ENCODE data around the gene PGGHG. TPM values are rescaled to one million over a fixed set of nuclear protein-coding genes. Genes with fewer than 3 reads are reported as not detected.

PGGHG gene
- total and polyA plus RNA-seq, 2 of the 13 experiments (the other 11 are each of a cell fraction or from before 2014, with no cell fraction given), result 5.9 to 14.8 TPM

- 43% methylated on average over 3 of the region's 3 CpGs for WGBS (ENCODE audit: low lambda C conversion rate)
- in situ Hi-C loops (cut with HindIII; ENCODE audit: extremely low pct_ligation_motif_present, low pct_unique_long_range_greater_than_20kb) (no loop called here), intact Hi-C loops (cut with micrococcal nuclease; ENCODE audit: unreplicated experiment) (no loop called here)
- Histone ChIP-seq H4K20me1 (ENCODE audit: insufficient read depth, low read length) (no peaks in the 10 kb centered on the region), H3K4me3 (replicated peaks in 1 of 3; ENCODE audit: insufficient read depth in 1 of 3, low read depth in 2 of 3, low read length in 3 of 3) (no peak overlapping the region), H3K4me1 (ENCODE audit: insufficient read depth, low read length) (peaks cover 8% of the 10 kb centered on the region; the same call in 1 of the 2 replicates), H2AFZ (ENCODE audit: low read length) (no peak overlapping the region), H3K27me3 (ENCODE audit: control insufficient read depth in 1 of 2, insufficient read depth in 2 of 2, low read length in 2 of 2) (peaks cover 0 to 7% of the 10 kb centered on the region in 2 experiments; a peak in 1 of 5 replicates), H3K79me2 (ENCODE audit: insufficient read depth, low read length) (no peaks in the 10 kb centered on the region), H3K27ac (ENCODE audit: extremely low read length, insufficient read depth, low read length) (no peak overlapping the region), H3K9ac (ENCODE audit: insufficient read depth, low read depth, low read length) (no peak overlapping the region), H3K4me2 (ENCODE audit: low read depth, low read length) (no peak overlapping the region), H3K9me3 (ENCODE audit: low read length) (no peaks in the 10 kb centered on the region), H3K36me3 (replicated peaks in 1 of 2; ENCODE audit: control insufficient read depth in 1 of 2, insufficient read depth in 2 of 2, low read length in 2 of 2) (peaks cover 18 to 31% of the 10 kb centered on the region in 2 experiments; a peak in 4 of 5 replicates)
- FAIRE-seq, result no peak
- no peak for ATAC-seq
- DNase-seq (ENCODE audit: low spot score), result no peak
- ChIA-PET POLR2A (no interaction called here), CTCF (ENCODE audit: low intra/inter-chr PET ratio, low total read pairs) (no interaction called here)
- no TSS peak for BruUV-seq (replicated peaks)
- no peak for TF ChIP-seq MLLT10 (CRISPR knock-in tag; IDR thresholded peaks at IDR 0.05)
- TF ChIP-seq KLF12 (CRISPR knock-in tag; IDR thresholded peaks at IDR 0.05; ENCODE audit: borderline replicate concordance), result no peak
- TF ChIP-seq ZMAT3 (CRISPR knock-in tag; conservative IDR thresholded peaks at IDR 0.05), result no peak
- TF ChIP-seq RFXAP (CRISPR knock-in tag; IDR thresholded peaks at IDR 0.05; ENCODE audit: borderline replicate concordance), result no peak
- TF ChIP-seq NCOA5 (CRISPR knock-in tag; IDR thresholded peaks at IDR 0.05), result no peak
- no peak for TF ChIP-seq AHR (CRISPR knock-in tag; IDR thresholded peaks at IDR 0.05)
- no peak for TF ChIP-seq ZNF335 (CRISPR knock-in tag; IDR thresholded peaks at IDR 0.05)
- no peak for TF ChIP-seq TBL1XR1 (IDR thresholded peaks at IDR 0.05; ENCODE audit: borderline replicate concordance, low read length, partially characterized antibody)
These were observed 33.8 kb upstream of the PGGHG start for GRCh38 chr11:255176-255575.

- no peaks in the 10 kb centered on the region for H3K9me3 ChIP-seq (ENCODE audit: low read length)
- ChIA-PET CTCF (ENCODE audit: low intra/inter-chr PET ratio, low total read pairs) (no interaction called here), POLR2A (no interaction called here)
- TF ChIP-seq ARNT (IDR thresholded peaks at IDR 0.05), result no peak
- no peak overlapping the region for H2AFZ ChIP-seq (ENCODE audit: low read length)
- H3K79me2 ChIP-seq (ENCODE audit: insufficient read depth, low read length), result no peaks in the 10 kb centered on the region
- ATAC-seq (no peak), DNase-seq (ENCODE audit: low spot score) (no peak), FAIRE-seq (no peak)
- no peak overlapping the region for H3K4me3 ChIP-seq (replicated peaks in 1 of 3; ENCODE audit: insufficient read depth in 1 of 3, low read depth in 2 of 3, low read length in 3 of 3)
- WGBS (ENCODE audit: low lambda C conversion rate), result 86% methylated on average over 2 of the region's 2 CpGs
- in situ Hi-C loops (cut with HindIII; ENCODE audit: extremely low pct_ligation_motif_present, low pct_unique_long_range_greater_than_20kb), result no loop called here
- H4K20me1 ChIP-seq (ENCODE audit: insufficient read depth, low read length), result no peaks in the 10 kb centered on the region
- BruUV-seq (replicated peaks), result no TSS peak
- no peak overlapping the region for H3K4me2 ChIP-seq (ENCODE audit: low read depth, low read length)
- no peak overlapping the region for H3K27ac ChIP-seq (ENCODE audit: extremely low read length, insufficient read depth, low read length)
- no peak overlapping the region for H3K9ac ChIP-seq (ENCODE audit: insufficient read depth, low read depth, low read length)
- H3K36me3 ChIP-seq (replicated peaks in 1 of 2; ENCODE audit: control insufficient read depth in 1 of 2, insufficient read depth in 2 of 2, low read length in 2 of 2), result peaks cover 17 to 25% of the 10 kb centered on the region in 2 experiments; a peak in 4 of 5 replicates
- intact Hi-C loops (cut with micrococcal nuclease; ENCODE audit: unreplicated experiment), result no loop called here
- peaks cover 0 to 7% of the 10 kb centered on the region in 2 experiments; a peak in 1 of 5 replicates for H3K27me3 ChIP-seq (ENCODE audit: control insufficient read depth in 1 of 2, insufficient read depth in 2 of 2, low read length in 2 of 2)
- peaks cover 8% of the 10 kb centered on the region; the same call in 1 of the 2 replicates for H3K4me1 ChIP-seq (ENCODE audit: insufficient read depth, low read length)
These were observed 33.1 kb upstream of the PGGHG start for GRCh38 chr11:255816-256215.
